ENCODE results near the gene GYPC. TPM values are rescaled to one million over a fixed set of nuclear protein-coding genes. Genes with fewer than 3 reads are reported as not detected.
A peak's percentile ranks its signal among the peaks of the same experiment; 100 is the strongest.
"Not testable (repeated sequence)": the region's sequence is repeated elsewhere in the genome, so short reads cannot be mapped to it uniquely, and the experiment has no call there.

Gene GYPC, protein sequence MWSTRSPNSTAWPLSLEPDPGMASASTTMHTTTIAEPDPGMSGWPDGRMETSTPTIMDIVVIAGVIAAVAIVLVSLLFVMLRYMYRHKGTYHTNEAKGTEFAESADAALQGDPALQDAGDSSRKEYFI
- 100 to 1,000 TPM in 2 of 3 donors, 10 to 100 TPM in 1; 44.1 to 343 (median 312) TPM for polyA plus RNA-seq

DNA sequence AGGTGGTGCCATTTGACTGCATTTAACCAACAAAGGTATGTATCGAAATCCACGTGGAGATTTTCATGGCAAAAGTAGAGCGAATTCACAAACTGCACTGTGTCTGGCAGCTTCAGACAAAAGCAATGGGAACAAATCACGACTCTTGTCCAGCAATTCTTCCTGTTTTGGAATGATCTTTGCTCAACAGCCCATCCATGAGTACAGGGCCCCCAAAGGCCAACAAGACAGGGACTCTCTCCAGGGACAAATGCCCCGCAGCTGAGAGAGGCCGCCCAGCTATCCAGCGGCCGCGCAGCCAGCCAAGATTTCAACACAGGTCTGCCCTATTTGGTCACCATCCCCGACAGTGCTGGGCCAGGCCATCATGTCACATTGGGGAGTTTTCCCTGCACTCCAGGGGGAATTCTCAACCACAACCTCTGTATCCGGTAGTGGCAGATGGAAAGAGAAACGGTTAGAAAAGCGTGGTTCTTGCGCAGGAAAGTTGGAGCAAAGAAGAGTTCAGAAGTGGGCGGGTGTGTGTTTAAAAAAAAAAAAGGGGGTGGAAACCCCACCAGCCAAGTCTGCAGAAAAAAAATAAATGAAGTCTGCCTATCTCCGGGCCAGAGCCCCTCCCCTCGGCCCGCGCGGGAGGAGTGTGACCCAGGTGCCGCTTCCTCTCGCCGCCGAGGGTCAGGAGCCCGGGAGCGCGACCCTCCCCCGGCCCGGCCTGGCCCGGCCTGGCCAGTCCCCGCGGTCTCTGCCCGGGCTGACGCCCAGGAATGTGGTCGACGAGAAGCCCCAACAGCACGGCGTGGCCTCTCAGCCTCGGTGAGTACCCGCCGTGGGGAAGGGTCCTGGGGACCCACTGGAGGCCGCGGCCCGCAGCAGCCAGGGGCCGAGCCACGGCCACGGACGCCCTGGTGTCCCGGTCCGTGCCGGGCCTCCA is at the start of gene GYPC:
Gene GYPC, plus strand, starts transcription at position 659 of the 931 bp plus-strand sequence. Its CDS starts 106 bp downstream, at position 765.
- peak within 1 kb of the TSS; percentile 68 for H3K27ac ChIP-seq (ENCODE audit: low read depth, low read length)
- WGBS, 3 donors = 4 to 9% (median 4%) methylated on average over 44 to 51 of the region's 51 CpGs

DNA sequence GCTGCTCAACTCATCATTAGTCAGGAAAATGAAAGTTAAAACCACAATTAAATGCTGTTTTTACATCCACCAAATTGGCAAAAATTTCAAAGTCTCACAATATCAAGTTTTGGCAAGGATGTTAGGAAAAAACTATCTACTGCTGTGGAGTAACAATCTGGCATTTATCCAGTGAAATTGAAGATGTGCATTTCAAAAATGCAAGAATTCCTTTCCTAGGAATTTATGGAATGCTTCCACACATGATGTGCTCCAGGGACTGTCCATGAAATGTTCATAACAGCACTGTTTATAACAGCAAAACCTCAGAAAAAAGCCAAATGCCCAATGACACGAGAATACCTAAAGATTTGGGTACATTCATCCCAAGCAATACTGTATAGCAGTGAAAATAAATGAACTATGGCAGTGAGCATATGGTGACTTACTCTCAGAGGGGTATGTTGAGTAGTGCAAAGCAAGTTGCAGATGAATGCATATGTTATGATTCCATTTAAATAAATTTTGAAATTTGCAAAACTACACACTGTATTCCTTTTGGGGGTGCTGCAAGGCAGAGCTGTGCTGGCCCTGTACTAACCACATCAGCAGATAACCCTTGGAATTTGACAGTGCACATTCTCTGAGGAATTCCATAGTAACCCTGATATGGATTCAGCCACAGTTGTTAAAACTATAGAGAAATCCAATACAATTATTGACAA is 41.3 kb upstream of the GYPC start:
- WGBS, 3 donors = 35 to 48% (median 41%) methylated on average over 1 of the region's 1 CpG
- no peak overlapping the region for H3K27ac ChIP-seq (ENCODE audit: low read depth, low read length)

DNA sequence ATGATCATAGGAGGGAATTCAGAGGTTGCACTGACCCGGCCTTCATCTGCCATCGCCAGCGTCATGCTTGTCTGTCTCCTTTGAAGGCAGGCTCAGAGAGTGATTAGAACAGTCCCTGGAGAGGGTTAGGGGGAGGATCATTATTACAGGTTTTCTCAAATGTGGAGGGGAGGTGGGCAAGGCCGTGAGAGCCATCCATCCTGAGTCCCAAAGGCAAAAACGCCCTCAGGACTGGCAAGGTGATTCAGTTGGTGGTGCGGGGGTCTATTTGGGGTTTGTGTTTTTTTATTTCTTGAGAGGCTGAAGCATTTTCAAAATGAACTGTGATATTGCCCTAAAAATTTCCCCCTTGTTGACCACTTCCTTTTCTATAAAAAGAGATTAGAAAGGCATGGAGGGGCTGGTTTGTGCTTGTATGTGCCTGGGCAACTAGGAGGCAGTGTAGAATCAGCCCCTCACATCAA is 39.3 kb upstream of the GYPC start:
- WGBS, 3 donors = 71 to 87% (median 76%) methylated on average over 6 of the region's 6 CpGs
- no peak overlapping the region for H3K27ac ChIP-seq (ENCODE audit: low read depth, low read length)

DNA sequence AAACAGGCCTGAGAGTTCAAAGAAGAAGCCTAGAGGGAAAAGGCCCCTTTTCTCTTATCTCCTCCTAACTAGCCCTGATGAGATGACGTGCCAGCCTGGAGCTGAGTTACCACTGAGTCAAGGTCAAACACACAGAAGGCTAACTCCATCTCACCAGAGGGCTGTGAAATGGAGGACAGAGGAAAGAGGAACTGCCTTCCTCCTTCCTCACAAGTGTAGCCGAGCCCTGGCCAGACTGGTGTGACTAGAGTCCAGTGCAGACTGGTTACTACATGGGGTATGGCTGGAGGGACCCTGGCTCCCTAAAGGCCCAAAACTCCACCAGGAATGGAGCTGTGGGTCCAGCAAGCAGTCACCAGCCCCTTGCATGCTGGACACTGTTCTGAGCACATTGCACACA is 35.7 kb upstream of the GYPC start:
- H3K27ac ChIP-seq (ENCODE audit: low read depth, low read length) = no peak overlapping the region
- 60 to 84% (median 83%) methylated on average over 2 of the region's 2 CpGs for WGBS, 3 donors

DNA sequence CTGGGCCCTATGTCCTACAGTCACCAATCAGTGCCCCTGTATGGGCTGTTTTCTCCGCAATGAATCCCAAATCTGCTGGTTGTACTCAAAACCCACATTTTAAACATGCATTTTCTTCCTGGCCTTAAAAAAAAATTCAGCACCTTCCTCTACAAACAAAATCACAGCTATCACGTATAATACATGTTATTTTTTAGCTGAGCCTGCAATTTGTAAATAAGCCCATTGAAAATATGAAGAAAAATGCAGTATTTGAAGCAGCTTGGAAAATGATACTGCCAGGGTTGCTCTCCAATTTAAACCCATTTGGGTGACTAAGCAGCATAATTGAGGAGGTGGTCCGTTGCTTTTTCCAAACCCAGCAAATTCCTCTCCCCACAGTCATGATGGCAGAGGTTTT is 33.0 kb upstream of the GYPC start:
- 81 to 86% (median 85%) methylated on average over 3 of the region's 3 CpGs for WGBS, 3 donors
- no peak overlapping the region for H3K27ac ChIP-seq (ENCODE audit: low read depth, low read length)

DNA sequence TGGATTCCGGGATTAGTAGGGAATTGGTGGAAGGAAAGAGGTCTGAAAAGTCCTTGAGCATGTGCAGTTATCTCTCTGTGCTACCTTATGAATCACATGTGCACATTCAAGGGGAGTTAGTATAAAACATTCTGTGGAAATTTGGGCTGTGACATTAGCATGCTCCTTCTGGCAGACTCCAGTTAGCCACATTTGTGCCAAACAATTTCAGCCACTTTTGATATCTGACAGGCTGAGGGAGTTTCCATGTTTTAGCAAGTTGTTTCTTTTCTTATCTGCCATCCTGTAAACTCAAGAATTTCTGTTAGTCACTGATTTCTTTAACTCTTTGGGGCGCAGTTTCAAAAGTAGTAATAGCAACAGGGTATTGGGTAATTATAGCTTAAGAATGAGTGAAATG is 28.3 kb upstream of the GYPC start:
- 67 to 70% (median 69%) methylated on average over 2 of the region's 2 CpGs for WGBS, 3 donors
- H3K27ac ChIP-seq (ENCODE audit: low read depth, low read length) = no peak overlapping the region

DNA sequence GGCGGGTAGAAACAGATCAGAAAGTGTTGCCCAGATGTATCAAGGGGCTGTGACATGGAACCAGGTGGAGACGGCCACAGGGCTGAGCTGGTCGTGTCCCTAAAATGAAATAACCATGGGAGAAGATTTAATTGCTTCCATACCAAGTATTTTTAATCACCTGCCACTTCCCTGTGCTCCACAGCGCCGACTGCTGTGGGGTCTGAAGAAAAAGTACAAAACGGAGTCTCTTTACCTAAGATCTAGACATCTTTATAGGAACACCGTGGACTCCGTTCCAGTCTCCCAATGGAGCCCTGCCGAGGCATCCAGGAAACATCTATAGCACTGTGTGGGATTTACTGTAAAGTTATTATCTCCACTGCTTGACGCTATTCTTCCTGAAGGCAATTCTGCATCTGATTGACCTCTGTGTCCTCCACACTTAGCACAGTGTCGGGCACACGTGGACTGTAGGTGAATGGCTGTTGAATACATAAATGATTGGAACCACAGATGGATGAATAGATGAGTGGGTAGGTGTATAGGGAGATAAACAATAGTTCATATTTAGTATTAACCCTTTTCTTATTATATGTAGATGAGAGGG is 21.6 kb upstream of the GYPC start:
- 38 to 58% (median 57%) methylated on average over 12 of the region's 12 CpGs for WGBS, 3 donors
- no peak overlapping the region for H3K27ac ChIP-seq (ENCODE audit: low read depth, low read length)

DNA sequence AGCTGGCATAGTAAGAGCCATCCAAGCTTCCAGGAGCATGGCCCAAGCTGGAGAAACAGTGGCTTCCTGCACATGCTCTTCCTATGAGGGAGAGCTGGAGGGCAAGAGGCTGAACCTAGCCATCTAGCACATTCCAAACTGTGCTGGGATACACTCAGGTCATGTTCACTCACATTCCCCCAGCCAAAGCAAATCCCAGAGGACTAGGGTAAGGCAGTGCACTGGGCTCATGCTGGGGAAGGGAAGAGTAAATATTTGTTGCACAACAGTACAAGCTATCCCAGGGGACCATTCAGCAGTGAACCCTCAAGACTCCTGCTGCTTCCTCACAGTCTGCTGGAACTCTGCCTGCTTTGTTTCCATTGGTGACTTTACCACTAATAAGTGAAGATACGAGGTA is 20.7 kb upstream of the GYPC start:
- H3K27ac ChIP-seq (ENCODE audit: low read depth, low read length) = no peak overlapping the region
- WGBS, 3 donors = 36 to 47% (median 41%) methylated on average over 1 of the region's 1 CpG

DNA sequence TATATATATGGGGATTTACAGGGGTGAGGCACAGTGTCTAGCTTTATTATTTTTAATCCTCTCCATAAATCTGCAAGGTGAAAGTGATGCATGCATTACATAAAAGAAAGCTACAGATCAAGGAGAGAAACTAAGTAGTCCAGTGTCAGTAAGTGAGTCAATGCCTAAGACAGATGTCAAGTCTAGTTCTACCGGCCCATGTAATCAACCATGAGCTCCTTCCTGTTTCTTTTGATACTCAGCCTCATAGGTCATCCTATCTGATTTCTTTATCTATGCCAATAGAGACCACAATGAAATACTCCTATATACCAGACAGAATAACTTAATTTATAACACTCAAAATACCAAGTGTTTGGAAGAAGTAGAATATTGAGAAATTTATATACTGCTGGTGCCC is 20.2 kb upstream of the GYPC start:
- 29 to 36% (median 35%) methylated on average over 1 of the region's 1 CpG for WGBS, 3 donors
- no peak overlapping the region for H3K27ac ChIP-seq (ENCODE audit: low read depth, low read length)

DNA sequence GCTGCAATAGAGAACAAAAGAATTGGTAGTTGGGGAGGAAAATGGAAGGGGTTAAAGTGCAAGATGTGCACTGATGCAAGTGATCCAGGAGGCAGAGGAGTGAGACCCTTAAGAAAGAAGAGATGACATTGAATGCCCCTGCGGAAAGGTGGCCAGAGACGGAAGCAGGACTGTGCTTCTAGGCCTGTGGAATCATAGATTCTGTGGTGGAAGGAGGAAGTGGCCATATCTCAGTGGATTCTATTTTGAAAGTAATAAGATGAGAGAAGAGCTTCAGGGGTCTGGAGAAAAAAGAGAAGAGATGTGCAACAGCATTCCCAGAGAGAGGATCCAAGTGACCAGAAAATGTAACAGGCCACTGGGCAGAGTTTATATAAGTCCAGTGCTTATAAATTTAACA is 18.6 kb upstream of the GYPC start:
- no peak overlapping the region for H3K27ac ChIP-seq (ENCODE audit: low read depth, low read length)
- WGBS, 3 donors = 75 to 87% (median 82%) methylated on average over 2 of the region's 2 CpGs

DNA sequence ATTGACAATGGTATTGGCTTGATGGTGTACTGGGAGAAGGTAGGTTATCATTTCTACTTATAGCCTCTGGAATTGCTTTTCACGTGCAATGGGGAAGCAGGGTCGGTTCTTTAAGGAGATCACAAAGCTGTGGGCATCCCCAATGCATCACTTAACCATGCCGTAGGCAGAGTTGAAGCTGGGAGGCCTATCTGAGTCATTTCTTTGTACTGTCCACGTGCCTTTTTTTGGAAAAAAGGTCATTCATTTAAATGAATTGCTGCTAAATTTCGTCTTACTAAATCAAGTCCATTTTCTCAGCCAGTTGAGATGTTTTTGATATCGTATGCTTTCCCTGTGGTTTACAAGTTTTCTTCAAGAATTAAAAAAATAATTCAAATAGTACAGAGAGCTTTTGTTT is 17.2 kb upstream of the GYPC start:
- 72 to 90% (median 89%) methylated on average over 6 of the region's 6 CpGs for WGBS, 3 donors
- H3K27ac ChIP-seq (ENCODE audit: low read depth, low read length) = no peak overlapping the region

DNA sequence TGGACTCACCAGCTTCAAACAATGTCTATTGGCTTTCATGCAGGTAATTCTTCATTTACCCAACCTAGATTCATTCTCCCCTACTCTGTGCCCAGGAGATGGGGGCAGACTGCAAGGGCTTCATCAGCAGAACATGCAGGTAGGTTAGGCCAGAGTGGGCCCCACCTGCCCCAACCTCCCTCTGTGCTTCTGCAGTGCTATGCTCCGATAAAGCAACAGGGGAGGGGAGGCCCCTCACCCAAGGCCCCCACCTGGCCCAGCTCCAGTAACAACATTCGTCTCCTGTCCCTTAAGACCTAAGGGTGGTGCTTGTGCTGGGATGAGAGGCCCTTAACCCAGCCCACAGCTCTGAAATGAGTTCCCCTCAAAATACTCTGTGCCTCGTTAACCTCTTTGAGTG is 16.7 kb upstream of the GYPC start:
- WGBS, 3 donors = 79 to 84% (median 80%) methylated on average over 3 of the region's 3 CpGs

DNA sequence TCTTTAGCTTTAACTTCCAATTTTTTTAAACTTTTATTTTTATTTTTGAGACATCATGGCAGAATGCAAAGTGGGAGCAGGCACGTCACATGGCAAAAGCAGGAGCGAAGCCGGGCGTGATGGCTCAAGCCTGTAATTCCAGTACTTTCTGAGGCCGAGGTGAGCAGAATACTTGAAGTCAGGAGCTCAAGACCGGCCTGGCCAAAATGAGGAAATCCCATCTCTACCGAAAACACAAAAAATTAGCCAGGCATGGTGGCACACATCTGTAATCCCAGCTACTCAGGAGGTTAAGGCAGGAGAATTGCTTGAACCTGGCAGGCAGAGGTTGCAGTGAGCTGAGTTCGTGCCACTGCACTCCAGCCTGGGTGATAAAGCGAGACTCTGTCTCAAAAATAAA is 14.7 kb upstream of the GYPC start:
- H3K27ac ChIP-seq (ENCODE audit: low read depth, low read length) = not testable (repeated sequence)
- WGBS, 3 donors = 90 to 95% (median 95%) methylated on average over 9 of the region's 9 CpGs

More for the DNA sequence above, 16.7 kb upstream of the GYPC start:
- no peak overlapping the region for H3K27ac ChIP-seq (ENCODE audit: low read depth, low read length)

DNA sequence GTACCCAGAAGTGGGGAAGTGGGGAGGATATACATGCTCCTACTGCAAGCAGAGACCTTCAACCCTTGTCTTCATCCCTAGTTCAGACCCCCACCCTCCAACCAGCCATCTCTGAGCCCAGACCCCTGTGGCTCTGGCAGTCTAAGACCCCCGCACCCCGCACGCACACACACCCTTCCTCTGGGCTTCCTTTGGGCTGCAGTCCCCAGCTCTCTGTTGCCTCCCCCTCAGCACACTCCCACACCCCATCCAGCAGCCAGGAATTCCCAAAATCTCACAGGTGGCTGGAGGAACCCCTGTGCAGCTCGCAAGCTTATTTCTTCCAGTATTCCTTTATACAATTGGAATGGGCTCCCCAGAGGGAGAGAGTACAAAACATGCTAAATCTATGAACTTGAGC is 13.9 kb upstream of the GYPC start:
- no peak overlapping the region for H3K27ac ChIP-seq (ENCODE audit: low read depth, low read length)
- 71 to 84% (median 82%) methylated on average over 4 of the region's 4 CpGs for WGBS, 3 donors

DNA sequence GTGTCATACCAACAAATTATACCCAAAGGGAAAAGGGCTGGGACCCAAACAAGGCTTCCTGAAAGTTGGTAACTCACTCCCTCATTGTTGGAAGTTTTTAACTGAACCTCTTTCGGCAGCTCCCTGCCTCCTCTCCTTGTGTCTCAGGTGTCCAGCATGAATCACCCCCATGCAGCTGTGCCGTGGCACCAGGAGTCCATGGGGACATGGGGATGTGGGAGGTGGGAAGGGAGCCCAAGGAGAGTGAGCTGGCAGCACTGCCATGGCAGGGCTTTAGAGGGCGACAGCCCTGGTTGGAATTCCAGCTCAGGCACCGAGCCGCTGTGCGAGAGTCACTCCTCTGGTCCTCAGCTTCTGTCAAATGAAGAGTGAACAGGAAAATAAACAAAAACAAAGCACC is 12.5 kb upstream of the GYPC start:
- WGBS, 3 donors = 65 to 89% (median 88%) methylated on average over 6 of the region's 6 CpGs
- H3K27ac ChIP-seq (ENCODE audit: low read depth, low read length) = no peak overlapping the region

DNA sequence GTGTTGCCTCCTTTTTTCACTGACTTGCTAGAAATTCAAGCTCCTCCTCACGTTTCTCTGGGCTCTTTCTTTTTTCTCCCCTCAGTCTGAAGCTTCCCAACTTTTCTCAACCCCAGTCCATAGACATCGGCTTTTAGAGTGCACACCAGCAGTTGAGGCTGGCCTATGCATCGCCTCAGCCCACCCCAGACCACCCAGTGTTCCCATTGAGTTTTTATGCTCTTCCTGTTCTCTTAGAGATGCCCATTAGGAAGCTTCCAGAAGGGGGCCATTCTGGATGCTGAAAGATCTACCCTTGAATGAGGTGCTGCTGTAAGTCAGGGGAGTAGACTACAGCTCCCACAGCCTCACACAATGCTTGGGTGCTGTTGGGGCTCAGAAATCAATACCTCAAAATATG is 12.0 kb upstream of the GYPC start:
- 79 to 96% (median 92%) methylated on average over 3 of the region's 3 CpGs for WGBS, 3 donors
- H3K27ac ChIP-seq (ENCODE audit: low read depth, low read length) = no peak overlapping the region

DNA sequence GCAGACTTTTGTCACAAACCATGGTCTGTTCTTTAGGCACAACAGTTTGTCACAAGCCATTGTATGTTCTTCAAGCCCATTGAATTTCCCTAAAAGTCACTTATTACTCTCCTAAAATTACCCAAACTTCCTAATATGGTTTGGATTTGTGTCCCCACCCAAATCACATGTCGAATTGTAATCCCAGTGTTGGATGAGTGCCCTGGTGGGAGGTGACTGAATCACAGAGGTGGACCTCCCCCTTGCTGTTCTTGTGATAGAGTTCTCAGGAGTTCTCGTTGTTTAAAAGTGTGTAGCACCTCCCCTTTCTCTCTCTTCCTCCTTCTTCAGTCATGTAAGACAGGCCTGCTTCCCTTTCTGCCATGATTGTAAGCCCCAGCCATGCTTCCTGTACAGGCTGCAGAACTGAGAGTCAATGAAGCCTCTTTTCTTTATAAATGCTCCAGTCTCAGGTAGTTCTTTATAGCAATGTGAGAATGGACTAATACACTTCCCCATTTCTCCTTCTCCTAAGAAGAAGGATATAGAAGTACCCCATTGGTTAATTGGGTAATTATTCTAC is 11.2 kb upstream of the GYPC start:
- WGBS, 3 donors = 32 to 36% (median 33%) methylated on average over 2 of the region's 2 CpGs
- no peak overlapping the region for H3K27ac ChIP-seq (ENCODE audit: low read depth, low read length)

DNA sequence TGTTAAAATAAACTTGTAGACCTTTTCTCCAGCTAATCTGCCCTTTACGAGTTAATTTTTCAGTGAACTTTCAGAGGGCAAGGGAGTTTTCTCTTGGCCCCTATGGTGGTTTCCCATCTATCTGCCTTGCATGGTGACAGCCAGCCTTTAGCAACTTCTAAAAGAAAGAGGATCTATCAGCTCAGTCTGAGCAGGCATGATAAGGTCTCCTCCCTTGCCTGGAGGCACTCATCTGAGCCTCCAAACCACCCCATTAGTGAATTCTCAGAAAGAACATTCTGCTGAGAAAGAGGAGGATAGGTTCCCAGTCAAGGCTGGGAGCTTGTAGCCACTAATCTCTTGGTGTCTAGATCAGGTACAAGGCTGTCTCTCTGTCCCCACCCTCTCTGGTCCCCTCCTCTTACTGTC is 10.7 kb upstream of the GYPC start:
- H3K27ac ChIP-seq (ENCODE audit: low read depth, low read length) = no peak overlapping the region
- WGBS, 3 donors = 75 to 97% (median 86%) methylated on average over 1 of the region's 1 CpG

Data from adipose tissue (tissue), 3 donors.